Activated CD8-positive, alpha-beta T cell treated with anti-CD3 and anti-CD28 coated beads for 36 hours (primary cell): ENCODE results near the gene CCDC14. TPM values are rescaled to one million over a fixed set of nuclear protein-coding genes. Genes with fewer than 3 reads are reported as not detected.

Experiments used
- ATAC-seq: fragments of 200-7000 bp; cut with Tn5 transposase; one replicate; pipeline ENCODE4 v1.10.0; 2021; ENCODE audit warnings: mild to moderate bottlenecking, moderate library complexity
- CTCF ChIA-PET: fragments of 350-600 bp; sonication (Branson Sonifier 250); formaldehyde crosslinking; loops from one replicate; lab custom pipeline; 2021; ENCODE audit warnings: antibody characterized with exemption; lab: Charles Lee
- POLR2A ChIA-PET: fragments of 350-600 bp; sonication (Branson Sonifier 250); formaldehyde crosslinking; loops from one replicate; lab custom pipeline; 2021; ENCODE audit warnings: antibody characterized with exemption; lab: Charles Lee
- DNase-seq: peaks from one replicate; pipeline ENCODE4 v3.0.0-alpha.2; 2020
- H3K27ac Mint-ChIP-seq: one replicate; pipeline ENCODE4 v1.8.0; 2021; ENCODE audit warnings: mild to moderate bottlenecking, mixed read lengths
- H3K27me3 Mint-ChIP-seq: one replicate; pipeline ENCODE4 v1.8.0; 2021; ENCODE audit warnings: mixed read lengths
- H3K36me3 Mint-ChIP-seq: one replicate; pipeline ENCODE4 v1.8.0; 2021; ENCODE audit warnings: low read depth, mixed read lengths
- H3K4me1 Mint-ChIP-seq: one replicate; pipeline ENCODE4 v1.8.0; 2021; ENCODE audit warnings: low read depth, mixed read lengths
- H3K4me3 Mint-ChIP-seq: one replicate; pipeline ENCODE4 v1.8.0; 2021; ENCODE audit warnings: mild to moderate bottlenecking, moderate library complexity, mixed read lengths
- H3K9me3 Mint-ChIP-seq: one replicate; pipeline ENCODE4 v1.8.0; 2021; ENCODE audit warnings: mixed read lengths
- CTCF ChIP-seq: fragments of 200-600 bp; IDR thresholded peaks from one replicate; pipeline ENCODE4 v1.8.0; 2022; ENCODE audit warnings: antibody characterized with exemption, mild to moderate bottlenecking
- intact Hi-C: fragments of 100-400 bp; cut with micrococcal nuclease; formaldehyde crosslinking; loops from one replicate; pipeline ENCODE4 v1.10.0; 2022
- total RNA-seq, 2 experiments: library from RNA; stranded (reverse); gene quantifications; one replicate each; pipeline ENCODE4 v1.2.3, GENCODE V29; 2021

CCDC14 gene
- total RNA-seq, 2 experiments from 2014 or later: 34.1 to 35.1 TPM

DNA sequence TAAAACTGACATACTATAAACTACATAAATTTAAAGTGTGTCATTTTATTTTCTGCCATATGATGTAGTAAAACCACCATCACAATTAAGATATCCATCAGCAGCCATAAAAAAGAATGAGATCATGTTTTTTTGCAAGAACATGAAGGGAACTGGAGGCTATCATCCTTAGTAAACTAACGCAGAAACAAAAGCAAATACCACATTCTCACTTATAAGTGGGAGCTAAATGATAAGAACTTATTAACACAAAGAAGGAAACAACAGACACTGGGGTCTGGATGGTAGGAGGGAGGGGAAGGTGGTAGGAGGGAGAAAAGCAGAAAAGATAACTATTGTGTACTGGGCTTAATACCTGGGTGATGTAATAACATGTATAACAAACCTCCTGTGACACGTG lies 24.6 kb downstream of the CCDC14 start:
- ATAC-seq: no peak
- POLR2A ChIA-PET: no interaction called here

DNA sequence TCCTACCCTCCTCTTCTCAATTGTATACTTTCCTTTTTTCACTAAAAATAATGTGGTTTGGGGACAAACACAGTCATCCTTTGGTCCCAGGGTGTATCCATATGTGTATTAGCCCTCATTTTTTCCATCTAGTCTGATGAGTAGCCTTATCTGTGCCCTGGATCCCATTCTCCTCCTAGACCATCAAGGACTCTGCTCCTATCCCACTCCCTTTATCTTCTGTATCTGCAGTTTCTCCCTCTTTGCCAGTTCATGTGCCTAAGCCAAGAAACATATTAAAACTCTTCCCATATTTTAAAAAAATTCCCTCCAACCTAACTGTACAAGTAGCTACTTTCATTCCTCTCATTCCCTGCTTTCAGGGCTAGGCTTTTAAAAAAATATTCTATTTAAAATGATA lies 25.2 kb downstream of the CCDC14 start:
- ChIA-PET CTCF (no interaction called here), POLR2A (no interaction called here)
- Mint-ChIP-seq H3K36me3 (peaks cover 30% of the 10 kb centered on the region), H3K4me3 (no peak overlapping the region), H3K27ac (no peak overlapping the region), H3K4me1 (no peaks in the 10 kb centered on the region), H3K27me3 (no peaks in the 10 kb centered on the region), H3K9me3 (no peaks in the 10 kb centered on the region)
- intact Hi-C loops: no loop called here
- TF ChIP-seq CTCF: no peak
- ATAC-seq: no peak
- no peak for DNase-seq

More for the DNA sequence above, 24.6 kb downstream of the CCDC14 start:
- no peak overlapping the region for H3K27ac Mint-ChIP-seq
- H3K27me3 Mint-ChIP-seq: no peaks in the 10 kb centered on the region
- peaks cover 30% of the 10 kb centered on the region for H3K36me3 Mint-ChIP-seq
- intact Hi-C loops: no loop called here
- no peak for DNase-seq
- no peaks in the 10 kb centered on the region for H3K9me3 Mint-ChIP-seq
- no peak overlapping the region for H3K4me3 Mint-ChIP-seq
- no peaks in the 10 kb centered on the region for H3K4me1 Mint-ChIP-seq
- CTCF ChIA-PET: no interaction called here
- TF ChIP-seq CTCF: no peak

DNA sequence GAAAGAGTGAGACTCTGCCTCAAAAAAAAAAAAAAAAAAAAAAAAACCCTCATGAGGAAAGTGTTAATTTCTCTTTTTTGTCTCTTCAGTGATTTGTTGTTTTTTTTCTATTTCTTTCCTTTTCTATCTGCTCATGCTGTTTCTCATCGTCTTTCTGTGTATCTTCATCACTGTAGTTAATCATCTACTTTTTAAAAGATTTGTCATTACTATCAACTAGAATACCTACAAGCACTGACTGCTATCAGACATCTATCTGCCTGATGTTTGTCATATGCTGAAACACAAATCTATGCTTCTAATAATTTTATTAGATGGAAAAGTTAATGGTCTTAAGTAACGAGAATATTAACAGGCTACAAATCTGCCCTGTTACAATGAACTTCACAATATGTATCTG lies 26.8 kb downstream of the CCDC14 start:
- Mint-ChIP-seq H3K27ac (no peak overlapping the region), H3K4me3 (no peak overlapping the region), H3K4me1 (no peaks in the 10 kb centered on the region), H3K27me3 (no peaks in the 10 kb centered on the region), H3K9me3 (no peaks in the 10 kb centered on the region), H3K36me3 (peaks cover 29% of the 10 kb centered on the region)
- ChIA-PET CTCF (no interaction called here), POLR2A (no interaction called here)
- TF ChIP-seq CTCF: no peak
- DNase-seq: no peak
- intact Hi-C loops: no loop called here
- no peak for ATAC-seq

- TF ChIP-seq CTCF: no peak
- Mint-ChIP-seq H3K4me1 (no peaks in the 10 kb centered on the region), H3K4me3 (no peak overlapping the region), H3K27me3 (no peaks in the 10 kb centered on the region), H3K27ac (no peak overlapping the region), H3K36me3 (peaks cover 37% of the 10 kb centered on the region), H3K9me3 (no peaks in the 10 kb centered on the region)
- no peak for ATAC-seq
- no peak for DNase-seq
- intact Hi-C loops: no loop called here
- CTCF ChIA-PET: no interaction called here
- POLR2A ChIA-PET: no interaction called here
These were observed 30.6 kb downstream of the CCDC14 start for GRCh38 chr3:123930445-123930844.

GRCh38 chr3:123929325-123929724 lies 31.7 kb downstream of the CCDC14 start:
- no peaks in the 10 kb centered on the region for H3K9me3 Mint-ChIP-seq
- H3K4me1 Mint-ChIP-seq: no peaks in the 10 kb centered on the region
- H3K36me3 Mint-ChIP-seq: peaks cover 46% of the 10 kb centered on the region
- ATAC-seq: no peak
- CTCF ChIA-PET: no interaction called here
- DNase-seq: no peak
- no peak overlapping the region for H3K4me3 Mint-ChIP-seq
- POLR2A ChIA-PET: no interaction called here
- H3K27ac Mint-ChIP-seq: no peak overlapping the region
- TF ChIP-seq CTCF: no peak
- intact Hi-C loops: no loop called here
- H3K27me3 Mint-ChIP-seq: no peaks in the 10 kb centered on the region
